GM21447 (cell line): ENCODE results near the gene TAF11L6.
"Not testable (repeated sequence)": the region's sequence is repeated elsewhere in the genome, so short reads cannot be mapped to it uniquely, and the experiment has no call there.

Experiments
- ATAC-seq: cut with Tn5 transposase; IDR thresholded peaks from one replicate; pipeline ENCODE4 v1.9.1; 2021; ENCODE audit not compliant: unreplicated experiment

TAF11L6 gene

DNA sequence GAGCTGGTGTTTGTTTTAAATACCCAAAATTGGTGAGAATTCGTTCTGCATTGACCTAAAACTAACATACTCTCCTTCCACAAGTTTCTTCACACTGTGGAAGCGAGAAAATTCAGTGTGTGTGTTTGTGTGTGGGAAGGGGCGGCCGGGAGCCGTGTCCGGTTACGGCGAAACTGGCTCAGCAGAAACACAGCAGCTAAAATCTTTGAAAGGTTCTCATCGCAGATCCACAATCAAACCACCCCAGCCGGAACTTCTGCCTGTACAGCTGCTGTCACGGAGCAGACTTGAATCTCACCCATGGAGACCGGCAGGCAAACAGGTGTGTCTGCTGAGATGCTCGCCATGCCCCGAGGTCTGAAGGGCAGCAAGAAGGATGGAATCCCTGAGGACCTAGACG lies at the start of gene TAF11L6:
Gene TAF11L6 (plus strand): TSS at position 301 of the 400 bp plus-strand sequence.
- ATAC-seq = not testable (repeated sequence)

DNA sequence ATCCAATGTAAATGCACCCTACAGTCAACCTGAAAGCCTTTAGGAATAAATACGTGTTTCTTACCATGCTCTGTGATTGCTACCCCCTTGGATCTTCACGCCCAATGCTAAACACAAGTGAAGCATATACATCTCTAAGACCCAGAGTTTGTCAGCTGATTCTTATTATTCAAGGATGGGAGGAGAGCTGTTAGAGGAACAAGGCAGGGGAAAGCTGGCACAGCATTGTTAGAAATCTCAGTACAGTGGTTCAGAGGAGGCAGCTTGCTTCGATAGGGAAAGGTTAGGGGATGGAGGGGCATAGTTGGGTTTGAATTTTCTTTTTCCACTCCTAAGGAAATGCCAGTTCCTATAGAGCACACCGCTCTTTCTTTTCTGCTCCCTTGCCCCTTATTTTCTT lies 47.1 kb upstream of the TAF11L6 start:
- ATAC-seq = no peak

DNA sequence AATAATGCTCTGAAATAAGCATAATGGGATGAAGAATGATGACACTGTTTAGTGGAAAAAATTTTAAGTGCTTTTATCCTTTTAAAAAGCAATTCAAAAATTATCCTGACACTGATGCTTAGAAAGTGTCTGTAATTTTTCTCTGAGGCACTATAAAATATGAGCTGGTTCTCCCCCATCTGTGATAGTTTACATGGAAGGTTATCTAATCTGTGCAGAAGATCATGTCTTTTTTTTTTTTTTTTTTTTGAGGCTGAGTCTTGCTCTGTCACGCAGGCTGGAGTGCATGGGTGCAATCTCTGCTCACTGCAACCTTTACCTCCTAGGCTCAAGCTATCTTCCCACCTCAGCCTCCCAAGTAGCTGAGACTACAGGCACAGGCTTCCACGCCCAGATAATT lies 45.7 kb upstream of the TAF11L6 start:
- no peak for ATAC-seq

DNA sequence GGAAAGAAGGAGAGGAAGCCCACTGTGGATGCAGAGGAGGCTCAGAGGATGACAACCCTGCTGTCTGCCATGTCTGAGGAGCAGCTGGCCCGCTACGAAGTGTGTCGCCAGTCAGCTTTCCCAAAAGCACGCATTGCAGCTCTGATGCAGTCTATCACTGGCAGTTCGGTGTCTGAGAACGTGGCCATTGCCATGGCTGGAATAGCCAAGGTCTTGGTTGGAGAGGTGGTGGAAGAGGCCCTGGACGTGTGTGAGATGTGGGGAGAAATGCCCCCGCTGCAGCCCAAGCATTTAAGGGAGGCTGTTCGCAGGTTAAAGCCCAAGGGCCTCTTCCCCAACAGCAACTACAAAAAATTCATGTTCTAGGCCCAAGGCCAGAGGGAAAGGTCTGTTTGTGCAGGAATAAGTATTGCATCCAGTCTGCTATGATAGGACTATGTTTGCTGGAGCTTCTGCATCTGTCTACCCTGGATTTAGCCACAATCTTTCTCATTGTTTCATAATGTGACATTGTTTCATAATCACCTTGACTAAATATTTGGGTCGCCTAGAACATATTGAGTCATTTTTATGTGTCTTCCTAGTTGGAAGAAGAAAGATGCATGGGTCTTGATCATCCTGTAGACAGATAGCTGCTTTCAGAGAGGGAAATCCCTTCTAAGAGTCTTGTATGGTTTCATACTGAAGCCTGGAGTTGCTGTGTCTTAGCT lies 41.9 kb upstream of the TAF11L6 start:
- not testable (repeated sequence) for ATAC-seq

DNA sequence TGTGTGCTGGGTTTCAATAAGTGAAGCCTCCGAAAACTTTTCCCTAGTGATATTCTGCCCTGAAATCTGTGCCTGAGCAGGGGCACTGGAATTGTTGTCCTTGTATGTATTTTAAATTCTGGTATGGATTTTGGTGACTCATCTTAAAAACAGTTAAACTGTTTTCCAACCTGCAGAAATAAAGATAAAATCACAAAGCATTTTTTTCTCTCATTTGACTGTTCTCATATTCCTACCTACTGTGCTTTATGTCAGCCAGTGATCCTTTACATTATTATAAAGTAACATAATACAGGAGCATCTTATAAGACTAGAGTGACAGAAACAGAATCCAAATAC lies 41.3 kb upstream of the TAF11L6 start:
- ATAC-seq = no peak

DNA sequence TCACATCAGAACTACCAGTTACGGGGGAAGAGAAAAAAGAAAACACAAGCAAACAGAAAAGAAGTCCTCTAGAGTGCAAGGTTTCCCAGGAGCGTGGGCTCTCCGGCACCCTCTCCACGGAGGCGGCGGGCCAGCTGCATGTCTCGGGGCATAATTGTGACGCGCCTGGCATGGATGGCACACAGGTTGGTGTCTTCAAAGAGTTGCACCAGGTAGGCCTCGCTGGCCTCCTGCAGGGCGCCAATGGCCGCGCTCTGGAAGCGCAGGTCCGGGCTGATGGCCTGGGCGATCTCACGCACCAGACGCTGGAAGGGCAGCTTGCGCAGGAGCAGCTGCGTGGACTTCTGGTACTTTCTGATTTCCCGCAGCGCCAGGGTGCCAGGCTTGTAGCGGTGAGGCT lies 37.2 kb upstream of the TAF11L6 start:
- not testable (repeated sequence) for ATAC-seq

DNA sequence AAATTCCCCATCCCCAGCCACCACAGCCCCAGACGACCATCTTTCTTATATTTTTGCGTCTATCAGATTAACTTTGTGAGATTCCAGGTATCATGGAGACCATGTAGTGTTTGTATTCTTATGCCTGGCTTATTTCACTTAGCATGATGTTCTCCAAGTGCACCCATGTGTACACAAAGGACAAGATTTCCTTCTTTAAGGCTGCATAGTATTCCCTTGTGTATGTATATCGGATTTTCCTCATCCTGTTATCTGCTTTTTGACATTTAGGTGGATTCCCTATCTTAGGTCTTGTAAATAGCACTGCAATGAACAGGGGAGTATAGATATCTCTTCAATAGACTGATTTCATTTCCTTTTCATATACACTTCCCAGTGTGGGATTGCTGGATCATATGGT lies 35.7 kb upstream of the TAF11L6 start:
- ATAC-seq = no peak

- no peak for ATAC-seq
These were observed 31.0 kb upstream of the TAF11L6 start for GRCh38 chr5:17497446-17497845.

- ATAC-seq = not testable (repeated sequence)
These were observed 30.5 kb upstream of the TAF11L6 start, which contains the start of gene TAF11L2 for GRCh38 chr5:17497931-17498330. Gene TAF11L2 (plus strand): TSS chr5:17498231.

DNA sequence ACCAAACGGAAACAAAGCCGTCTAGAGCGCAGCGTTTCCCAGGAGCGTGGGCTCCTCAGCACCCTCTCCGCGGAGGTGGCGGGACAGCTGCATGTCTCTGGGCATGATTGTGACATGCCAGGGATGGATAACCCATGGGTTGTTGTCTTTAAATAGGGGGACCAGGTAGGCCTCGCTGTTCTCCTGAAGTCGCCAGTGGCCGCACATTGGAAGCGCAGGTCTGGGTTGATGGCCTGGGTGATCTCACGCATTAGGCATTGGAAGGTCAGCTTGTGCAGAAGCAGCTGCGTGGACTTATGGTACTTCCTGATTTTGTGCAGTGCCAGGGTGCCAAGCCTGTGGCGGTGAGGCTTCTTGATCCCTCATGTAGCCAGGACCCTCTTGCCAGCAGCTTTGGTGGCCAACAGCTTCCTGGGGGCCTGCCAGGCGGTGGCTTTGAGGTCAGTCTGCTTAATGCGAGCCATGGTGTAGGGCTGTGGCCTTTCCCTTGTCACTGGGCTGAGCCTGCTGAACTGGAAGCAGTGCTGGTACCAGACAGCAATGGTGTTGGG lies 16.6 kb upstream of the TAF11L6 start:
- no peak for ATAC-seq

DNA sequence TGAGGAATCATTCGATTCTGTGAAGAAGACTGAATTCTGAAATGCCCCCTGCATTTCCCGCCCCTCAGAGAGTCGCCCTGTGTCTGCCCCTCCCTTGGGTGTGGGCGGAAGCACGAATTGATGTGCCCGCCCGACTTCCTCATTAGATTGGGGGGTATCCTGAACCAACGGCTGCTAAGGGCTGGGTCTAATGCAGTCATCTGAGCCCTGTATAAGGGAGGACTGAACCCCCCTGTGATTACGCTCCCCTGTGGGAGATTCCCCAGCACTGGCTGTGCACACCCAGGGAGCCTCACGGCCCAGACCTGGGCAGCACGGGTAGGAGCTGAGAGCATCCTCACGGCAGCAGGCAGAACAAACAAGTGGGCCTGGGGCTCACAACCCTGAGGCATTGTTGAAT lies 10.9 kb upstream of the TAF11L6 start:
- ATAC-seq = not testable (repeated sequence)

DNA sequence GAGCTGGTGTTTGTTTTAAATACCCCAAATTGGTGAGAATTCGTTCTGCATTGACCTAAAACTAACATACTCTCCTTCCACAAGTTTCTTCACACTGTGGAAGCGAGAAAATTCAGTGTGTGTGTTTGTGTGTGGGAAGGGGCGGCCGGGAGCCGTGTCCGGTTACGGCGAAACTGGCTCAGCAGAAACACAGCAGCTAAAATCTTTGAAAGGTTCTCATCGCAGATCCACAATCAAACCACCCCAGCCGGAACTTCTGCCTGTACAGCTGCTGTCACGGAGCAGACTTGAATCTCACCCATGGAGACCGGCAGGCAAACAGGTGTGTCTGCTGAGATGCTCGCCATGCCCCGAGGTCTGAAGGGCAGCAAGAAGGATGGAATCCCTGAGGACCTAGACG lies 10.4 kb upstream of the TAF11L6 start, which contains the start of gene TAF11L3:
Gene TAF11L3 (plus strand): TSS at position 301 of the 400 bp plus-strand sequence.
- not testable (repeated sequence) for ATAC-seq

DNA sequence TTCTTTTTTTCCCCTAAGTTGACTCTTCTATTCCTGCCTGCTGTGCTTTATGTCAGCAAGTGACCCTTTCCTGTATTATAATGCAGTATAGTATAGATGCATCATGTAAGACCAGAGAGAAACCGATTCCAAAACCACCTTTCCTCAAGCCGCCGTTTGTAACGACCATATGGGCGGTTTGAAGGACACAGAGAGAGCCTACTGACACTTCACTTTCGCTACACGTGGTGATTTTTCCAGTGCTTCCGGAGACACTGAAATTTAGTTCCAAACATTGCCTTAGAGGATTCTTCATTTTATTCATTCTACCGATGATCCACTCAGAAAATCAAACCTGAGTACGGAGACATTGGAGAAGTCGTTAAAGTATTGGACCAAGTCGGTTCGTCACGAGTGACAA lies 9.0 kb upstream of the TAF11L6 start:
- not testable (repeated sequence) for ATAC-seq

- ATAC-seq = not testable (repeated sequence)
These were observed 7.0 kb upstream of the TAF11L6 start, which contains the start of gene TAF11L4 for GRCh38 chr5:17521501-17521900. Gene TAF11L4 (plus strand): TSS chr5:17521801.

- ATAC-seq = not testable (repeated sequence)
These were observed 3.5 kb upstream of the TAF11L6 start, which contains the start of gene TAF11L5 for GRCh38 chr5:17524935-17525334. Gene TAF11L5 (plus strand): TSS chr5:17525235.

DNA sequence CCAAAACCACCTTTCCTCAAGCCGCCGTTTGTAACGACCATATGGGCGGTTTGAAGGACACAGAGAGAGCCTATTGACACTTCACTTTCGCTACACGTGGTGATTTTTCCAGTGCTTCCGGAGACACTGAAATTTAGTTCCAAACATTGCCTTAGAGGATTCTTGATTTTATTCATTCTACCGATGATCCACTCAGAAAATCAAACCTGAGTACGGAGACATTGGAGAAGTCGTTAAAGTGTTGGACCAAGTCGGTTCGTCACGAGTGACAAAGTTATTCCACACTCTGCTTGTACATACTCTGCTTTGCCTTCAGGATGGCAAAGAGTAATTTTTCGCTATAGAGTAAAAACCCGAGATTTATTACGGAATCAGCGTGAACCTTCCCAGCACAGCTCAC lies 2.0 kb upstream of the TAF11L6 start:
- not testable (repeated sequence) for ATAC-seq
